ENCODE data around the gene LSAMP.

LSAMP gene

GRCh38 chr3:116038968-116039650 is 406.2 kb downstream of the LSAMP start:
- no peaks in the 10 kb centered on the region for H4K20me1 ChIP-seq (ENCODE audit: low read depth, low read length)
- H3F3A ChIP-seq (ENCODE audit: insufficient read depth): no peaks in the 10 kb centered on the region
- no peak overlapping the region for H3K4me2 ChIP-seq (ENCODE audit: low read depth, low read length, poor library complexity, severe bottlenecking)
- H3K9me3 ChIP-seq (ENCODE audit: insufficient read depth, low read length): no peaks in the 10 kb centered on the region
- no peak overlapping the region for H2AFZ ChIP-seq (ENCODE audit: low read depth, low read length, severe bottlenecking)
- H3K27me3 ChIP-seq (ENCODE audit: low read length): no peaks in the 10 kb centered on the region
- no peaks in the 10 kb centered on the region for H3K36me3 ChIP-seq (ENCODE audit: low read length)
- H3K27ac ChIP-seq (ENCODE audit: low read depth, low read length): no peak overlapping the region
- TF ChIP-seq EZH2phosphoT487 (conservative IDR thresholded peaks at IDR 0.05; ENCODE audit: low read length) (no peak), CTCF (IDR thresholded peaks at IDR 0.05; ENCODE audit: insufficient read depth, low read length, poor library complexity, severe bottlenecking) (no peak)
- no peaks in the 10 kb centered on the region for H3K79me2 ChIP-seq (ENCODE audit: insufficient read depth, low read length)
- no peak overlapping the region for H3K9ac ChIP-seq (ENCODE audit: low read length)
- H3K4me3 ChIP-seq (ENCODE audit: insufficient read depth, low read length, poor library complexity, severe bottlenecking): no peak overlapping the region
- no peaks in the 10 kb centered on the region for H3K9me2 ChIP-seq (replicated peaks; ENCODE audit: insufficient read depth, low read length)

- H3K79me2 ChIP-seq (ENCODE audit: insufficient read depth, low read length): no peaks in the 10 kb centered on the region
- H3K9ac ChIP-seq (ENCODE audit: low read length): no peak overlapping the region
- no peak overlapping the region for H3K4me2 ChIP-seq (ENCODE audit: low read depth, low read length, poor library complexity, severe bottlenecking)
- no peaks in the 10 kb centered on the region for H3K9me3 ChIP-seq (ENCODE audit: insufficient read depth, low read length)
- no peaks in the 10 kb centered on the region for H4K20me1 ChIP-seq (ENCODE audit: low read depth, low read length)
- no peak overlapping the region for H2AFZ ChIP-seq (ENCODE audit: low read depth, low read length, severe bottlenecking)
- no peaks in the 10 kb centered on the region for H3F3A ChIP-seq (ENCODE audit: insufficient read depth)
- H3K27ac ChIP-seq (ENCODE audit: low read depth, low read length): no peak overlapping the region
- no peaks in the 10 kb centered on the region for H3K9me2 ChIP-seq (replicated peaks; ENCODE audit: insufficient read depth, low read length)
- H3K27me3 ChIP-seq (ENCODE audit: low read length): no peaks in the 10 kb centered on the region
- TF ChIP-seq CTCF (IDR thresholded peaks at IDR 0.05; ENCODE audit: insufficient read depth, low read length, poor library complexity, severe bottlenecking) (no peak), EZH2phosphoT487 (conservative IDR thresholded peaks at IDR 0.05; ENCODE audit: low read length) (no peak)
- H3K36me3 ChIP-seq (ENCODE audit: low read length): no peaks in the 10 kb centered on the region
- H3K4me3 ChIP-seq (ENCODE audit: insufficient read depth, low read length, poor library complexity, severe bottlenecking): no peak overlapping the region
Measured at GRCh38 chr3:116037954-116038911, 407.1 kb downstream of the LSAMP start.

GRCh38 chr3:116035429-116035828 is 409.9 kb downstream of the LSAMP start:
- Histone ChIP-seq H3K27ac (ENCODE audit: low read depth, low read length) (no peak overlapping the region), H2AFZ (ENCODE audit: low read depth, low read length, severe bottlenecking) (no peak overlapping the region), H3K9ac (ENCODE audit: low read length) (no peak overlapping the region), H3K9me3 (ENCODE audit: insufficient read depth, low read length) (no peaks in the 10 kb centered on the region), H3F3A (ENCODE audit: insufficient read depth) (no peaks in the 10 kb centered on the region), H3K27me3 (ENCODE audit: low read length) (no peaks in the 10 kb centered on the region), H3K9me2 (replicated peaks; ENCODE audit: insufficient read depth, low read length) (no peaks in the 10 kb centered on the region), H3K79me2 (ENCODE audit: insufficient read depth, low read length) (no peaks in the 10 kb centered on the region), H3K36me3 (ENCODE audit: low read length) (no peaks in the 10 kb centered on the region), H4K20me1 (ENCODE audit: low read depth, low read length) (no peaks in the 10 kb centered on the region), H3K4me2 (ENCODE audit: low read depth, low read length, poor library complexity, severe bottlenecking) (no peak overlapping the region), H3K4me3 (ENCODE audit: insufficient read depth, low read length, poor library complexity, severe bottlenecking) (no peak overlapping the region)
- TF ChIP-seq CTCF (IDR thresholded peaks at IDR 0.05; ENCODE audit: insufficient read depth, low read length, poor library complexity, severe bottlenecking): no peak
- no peak for TF ChIP-seq EZH2phosphoT487 (conservative IDR thresholded peaks at IDR 0.05; ENCODE audit: low read length)
